OCI-LY7 (cell line): ENCODE data around the gene VSNL1.

Experiments
- CTCF ChIP-seq: fragments of 200-600 bp; sonication (generic); conservative IDR thresholded peaks from 2 replicates; pipeline ENCODE4 v1.5.1; 2014; ENCODE audit warnings: mild to moderate bottlenecking, antibody characterized with exemption, low read length, moderate library complexity, mixed read lengths
- EZH2phosphoT487 ChIP-seq: fragments of 200-600 bp; sonication (generic); IDR thresholded peaks from 2 replicates; pipeline ENCODE4 v1.6.1; 2018; ENCODE audit warnings: low read depth, borderline replicate concordance, mild to moderate bottlenecking, mixed run types, antibody characterized with exemption, low read length, moderate library complexity, mixed read lengths

- TF ChIP-seq CTCF (no peak), EZH2phosphoT487 (no peak; the same call in 1 of the 2 replicates)
These were observed at the start of gene VSNL1 for GRCh38 chr2:17540093-17540812.
